Neural crest cell (in vitro differentiated cells): Measurements from ENCODE around the gene ELOVL3. TPM values are rescaled to one million over a fixed set of nuclear protein-coding genes. Genes with fewer than 3 reads are reported as not detected.
"Not testable (repeated sequence)": the region's sequence is repeated elsewhere in the genome, so short reads cannot be mapped to it uniquely, and the experiment has no call there.

Experiments
- DNase-seq: peaks from one replicate; pipeline ENCODE4 v3.0.0; 2021; ENCODE audit warnings: low read depth, mixed read lengths, low spot score
- H3K27ac Mint-ChIP-seq: one replicate; pipeline ENCODE4 v1.8.0; 2021; ENCODE audit warnings: mild to moderate bottlenecking, mixed read lengths; ENCODE audit not compliant: unreplicated experiment
- H3K27me3 Mint-ChIP-seq: 2 replicates; pipeline ENCODE4 v1.8.0; 2021; ENCODE audit warnings: low read depth, mild to moderate bottlenecking, mixed read lengths
- H3K36me3 Mint-ChIP-seq: 2 replicates; pipeline ENCODE4 v1.8.0; 2021; ENCODE audit warnings: low read depth, mild to moderate bottlenecking, mixed read lengths
- H3K4me1 Mint-ChIP-seq: 2 replicates; pipeline ENCODE4 v1.8.0; 2021; ENCODE audit warnings: mixed read lengths
- H3K4me3 Mint-ChIP-seq: one replicate; pipeline ENCODE4 v1.8.0; 2021; ENCODE audit warnings: mild to moderate bottlenecking, mixed read lengths
- H3K9me3 Mint-ChIP-seq: 2 replicates; pipeline ENCODE4 v1.8.0; 2021; ENCODE audit warnings: mixed read lengths
- CTCF ChIP-seq: fragments of 200-600 bp; sonication (generic); conservative IDR thresholded peaks from 2 replicates; pipeline ENCODE4 v1.5.0; 2021; ENCODE audit warnings: antibody characterized with exemption, mild to moderate bottlenecking
- total RNA-seq: library from RNA; stranded (reverse); gene quantifications from 2 replicates; pipeline ENCODE4 v1.2.1, GENCODE V29; 2021

ELOVL3 gene
- total RNA-seq, 1 donor from 2014 or later: 0.23 TPM

DNA sequence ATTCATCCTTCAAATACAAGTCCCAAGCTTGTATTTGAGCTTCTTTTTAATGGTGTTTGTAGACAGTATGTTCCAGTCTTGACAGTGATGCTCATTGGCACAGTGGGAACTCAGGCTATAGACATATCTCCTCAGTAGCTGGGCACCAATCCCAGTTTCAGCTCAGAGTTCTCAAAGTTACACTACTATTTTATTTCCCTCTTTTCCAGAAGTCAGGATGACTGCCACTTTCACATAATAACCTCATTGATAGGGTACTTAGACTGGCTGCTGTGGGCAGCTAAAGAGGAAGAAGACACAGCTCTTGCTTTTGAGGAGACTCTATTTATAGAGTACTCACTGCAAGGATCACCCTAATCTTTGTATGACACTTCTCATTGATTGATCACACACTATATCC is 21.6 kb downstream of the ELOVL3 start:
- H3K4me3 Mint-ChIP-seq: peak overlapping the region; percentile 85

DNA sequence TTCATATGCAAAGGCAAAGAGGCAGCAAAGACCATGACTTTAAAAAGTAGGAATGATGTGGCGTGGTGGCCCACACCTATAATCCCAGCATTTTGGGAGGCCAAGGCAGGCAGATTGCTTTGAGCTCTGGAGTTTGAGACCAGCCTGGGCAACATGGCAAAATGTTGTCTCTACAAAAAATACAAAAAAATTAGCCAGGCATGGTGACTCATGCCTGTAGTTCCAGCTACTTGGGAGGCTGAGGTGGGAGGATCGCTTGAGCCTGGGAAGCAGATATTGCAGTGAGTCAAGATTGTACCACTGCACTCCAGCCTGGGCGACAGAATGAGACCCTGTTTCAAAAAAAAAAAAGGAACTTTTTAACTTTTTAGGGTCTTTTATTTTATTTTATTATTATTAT is 26.4 kb downstream of the ELOVL3 start:
- not testable (repeated sequence) for H3K9me3 Mint-ChIP-seq, H3K27me3 Mint-ChIP-seq, H3K36me3 Mint-ChIP-seq, H3K4me1 Mint-ChIP-seq, H3K27ac Mint-ChIP-seq, H3K4me3 Mint-ChIP-seq, DNase-seq

More for the DNA sequence above, 21.6 kb downstream of the ELOVL3 start:
- Mint-ChIP-seq H3K36me3 (no peaks in the 10 kb centered on the region), H3K27ac (no peak overlapping the region), H3K9me3 (no peaks in the 10 kb centered on the region), H3K4me1 (peaks cover 45% of the 10 kb centered on the region), H3K27me3 (peaks cover 8% of the 10 kb centered on the region)
- TF ChIP-seq CTCF: no peak
- no peak for DNase-seq

DNA sequence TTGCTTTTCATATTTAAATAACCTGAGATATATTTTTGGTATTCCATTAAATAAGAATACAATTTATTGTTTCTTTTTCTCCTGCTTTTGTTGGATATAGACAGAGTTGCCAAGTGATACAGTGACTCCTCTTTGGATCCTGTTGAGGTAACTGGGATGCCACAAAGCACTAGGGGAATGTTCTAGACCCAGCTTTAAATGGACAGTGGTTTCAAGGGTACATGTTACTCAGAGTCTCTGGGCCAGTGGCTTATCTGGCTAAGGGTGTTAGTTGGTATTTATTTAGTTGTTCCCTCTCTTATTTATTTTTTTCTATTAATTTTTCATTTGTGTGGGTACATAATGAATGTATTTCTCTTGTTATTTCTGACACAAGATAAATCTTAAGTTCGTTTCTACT is 28.3 kb downstream of the ELOVL3 start:
- no peak overlapping the region for H3K4me3 Mint-ChIP-seq
- no peaks in the 10 kb centered on the region for H3K4me1 Mint-ChIP-seq
- TF ChIP-seq CTCF: no peak
- no peaks in the 10 kb centered on the region for H3K27me3 Mint-ChIP-seq
- no peak overlapping the region for H3K27ac Mint-ChIP-seq
- H3K9me3 Mint-ChIP-seq: no peaks in the 10 kb centered on the region
- H3K36me3 Mint-ChIP-seq: no peaks in the 10 kb centered on the region
- no peak for DNase-seq

DNA sequence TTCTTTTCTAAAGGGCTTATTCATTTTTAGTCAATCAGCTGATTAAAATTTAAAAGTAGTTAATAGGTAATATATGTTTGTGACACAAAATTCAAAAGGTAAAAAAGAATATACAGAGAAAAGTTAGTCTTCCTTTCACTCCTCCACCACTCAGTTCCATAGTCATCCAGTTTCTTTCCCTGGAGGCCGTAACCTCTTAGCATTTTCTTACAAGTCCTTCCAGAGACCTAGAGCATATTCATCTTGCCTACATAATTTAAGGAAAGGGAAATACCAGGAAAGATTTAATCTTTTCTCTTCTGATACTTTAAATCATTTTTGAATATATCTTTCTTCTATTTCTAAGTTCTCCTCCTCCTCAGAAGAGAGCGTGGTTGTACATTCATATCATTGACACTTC is 29.3 kb downstream of the ELOVL3 start:
- no peak for TF ChIP-seq CTCF
- H3K27me3 Mint-ChIP-seq: no peaks in the 10 kb centered on the region
- no peak overlapping the region for H3K27ac Mint-ChIP-seq
- no peaks in the 10 kb centered on the region for H3K36me3 Mint-ChIP-seq
- no peaks in the 10 kb centered on the region for H3K9me3 Mint-ChIP-seq
- DNase-seq: no peak
- H3K4me3 Mint-ChIP-seq: no peak overlapping the region
- H3K4me1 Mint-ChIP-seq: no peaks in the 10 kb centered on the region

- H3K9me3 Mint-ChIP-seq: no peaks in the 10 kb centered on the region
- no peak overlapping the region for H3K27ac Mint-ChIP-seq
Measured at GRCh38 chr10:102261196-102261595, 35.1 kb downstream of the ELOVL3 start.

GRCh38 chr10:102261842-102262241 is 35.7 kb downstream of the ELOVL3 start:
- Mint-ChIP-seq H3K27me3 (no peaks in the 10 kb centered on the region), H3K4me1 (no peaks in the 10 kb centered on the region), H3K4me3 (no peak overlapping the region), H3K36me3 (no peaks in the 10 kb centered on the region), H3K27ac (no peak overlapping the region), H3K9me3 (no peaks in the 10 kb centered on the region)
- TF ChIP-seq CTCF: no peak
- no peak for DNase-seq

More at GRCh38 chr10:102261196-102261595, 35.1 kb downstream of the ELOVL3 start:
- no peak overlapping the region for H3K4me3 Mint-ChIP-seq
- H3K4me1 Mint-ChIP-seq: no peaks in the 10 kb centered on the region
- no peaks in the 10 kb centered on the region for H3K27me3 Mint-ChIP-seq
- no peak for TF ChIP-seq CTCF
- no peak for DNase-seq
- no peaks in the 10 kb centered on the region for H3K36me3 Mint-ChIP-seq
